Measurements from ENCODE around the gene OSCP1. TPM values are rescaled to one million over a fixed set of nuclear protein-coding genes. Genes with fewer than 3 reads are reported as not detected.

The OSCP1 gene
- total RNA-seq, 1 donor from 2014 or later = 13.9 TPM

- no peaks in the 10 kb centered on the region for H3K36me3 ChIP-seq (ENCODE audit: control insufficient read depth, insufficient read depth, low read length)
- TF ChIP-seq, protein P1, sequence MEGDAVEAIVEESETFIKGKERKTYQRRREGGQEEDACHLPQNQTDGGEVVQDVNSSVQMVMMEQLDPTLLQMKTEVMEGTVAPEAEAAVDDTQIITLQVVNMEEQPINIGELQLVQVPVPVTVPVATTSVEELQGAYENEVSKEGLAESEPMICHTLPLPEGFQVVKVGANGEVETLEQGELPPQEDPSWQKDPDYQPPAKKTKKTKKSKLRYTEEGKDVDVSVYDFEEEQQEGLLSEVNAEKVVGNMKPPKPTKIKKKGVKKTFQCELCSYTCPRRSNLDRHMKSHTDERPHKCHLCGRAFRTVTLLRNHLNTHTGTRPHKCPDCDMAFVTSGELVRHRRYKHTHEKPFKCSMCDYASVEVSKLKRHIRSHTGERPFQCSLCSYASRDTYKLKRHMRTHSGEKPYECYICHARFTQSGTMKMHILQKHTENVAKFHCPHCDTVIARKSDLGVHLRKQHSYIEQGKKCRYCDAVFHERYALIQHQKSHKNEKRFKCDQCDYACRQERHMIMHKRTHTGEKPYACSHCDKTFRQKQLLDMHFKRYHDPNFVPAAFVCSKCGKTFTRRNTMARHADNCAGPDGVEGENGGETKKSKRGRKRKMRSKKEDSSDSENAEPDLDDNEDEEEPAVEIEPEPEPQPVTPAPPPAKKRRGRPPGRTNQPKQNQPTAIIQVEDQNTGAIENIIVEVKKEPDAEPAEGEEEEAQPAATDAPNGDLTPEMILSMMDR (IDR thresholded peaks at IDR 0.05; ENCODE audit: insufficient read depth, low read length, poor library complexity, severe bottlenecking) = no peak
- H3K27me3 ChIP-seq (ENCODE audit: control insufficient read depth, insufficient read depth, low read length) = no peaks in the 10 kb centered on the region
- H3K4me3 ChIP-seq (ENCODE audit: low read depth, low read length) = no peak overlapping the region
- no peak for DNase-seq (ENCODE audit: low read depth)
Observed at GRCh38 chr1:36415661-36416326, 34.5 kb downstream of the OSCP1 start.

DNA sequence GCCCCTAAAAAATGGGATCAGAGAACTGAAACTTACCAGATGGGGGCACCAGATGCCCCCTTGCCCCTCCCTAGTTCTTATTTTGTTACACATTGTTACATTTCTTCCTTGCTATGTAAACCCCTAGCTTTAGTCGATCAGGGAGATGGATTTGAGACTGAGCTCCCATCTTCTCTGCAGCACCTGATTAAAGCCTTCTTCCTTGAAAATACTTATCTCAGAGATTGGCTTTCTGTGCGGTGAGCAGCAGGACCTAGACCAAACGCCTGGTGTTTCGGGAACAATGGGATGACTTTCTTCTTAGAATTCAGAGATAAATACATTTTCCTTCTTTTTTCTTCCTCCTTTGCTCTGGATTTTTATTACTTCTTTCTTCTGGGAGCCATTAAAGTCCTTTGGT lies 35.9 kb downstream of the OSCP1 start:
- no peak overlapping the region for H3K4me3 ChIP-seq (ENCODE audit: low read depth, low read length)
- no peaks in the 10 kb centered on the region for H3K36me3 ChIP-seq (ENCODE audit: control insufficient read depth, insufficient read depth, low read length)
- TF ChIP-seq, protein P1 (IDR thresholded peaks at IDR 0.05; ENCODE audit: insufficient read depth, low read length, poor library complexity, severe bottlenecking) = no peak
- no peak for DNase-seq (ENCODE audit: low read depth)
- no peaks in the 10 kb centered on the region for H3K27me3 ChIP-seq (ENCODE audit: control insufficient read depth, insufficient read depth, low read length)

GRCh38 chr1:36411674-36412648 lies 38.3 kb downstream of the OSCP1 start:
- TF ChIP-seq, protein P1 (IDR thresholded peaks at IDR 0.05; ENCODE audit: insufficient read depth, low read length, poor library complexity, severe bottlenecking) = no peak
- no peaks in the 10 kb centered on the region for H3K36me3 ChIP-seq (ENCODE audit: control insufficient read depth, insufficient read depth, low read length)
- no peaks in the 10 kb centered on the region for H3K27me3 ChIP-seq (ENCODE audit: control insufficient read depth, insufficient read depth, low read length)
- DNase-seq (ENCODE audit: low read depth) = no peak
- H3K4me3 ChIP-seq (ENCODE audit: low read depth, low read length) = no peak overlapping the region

DNA sequence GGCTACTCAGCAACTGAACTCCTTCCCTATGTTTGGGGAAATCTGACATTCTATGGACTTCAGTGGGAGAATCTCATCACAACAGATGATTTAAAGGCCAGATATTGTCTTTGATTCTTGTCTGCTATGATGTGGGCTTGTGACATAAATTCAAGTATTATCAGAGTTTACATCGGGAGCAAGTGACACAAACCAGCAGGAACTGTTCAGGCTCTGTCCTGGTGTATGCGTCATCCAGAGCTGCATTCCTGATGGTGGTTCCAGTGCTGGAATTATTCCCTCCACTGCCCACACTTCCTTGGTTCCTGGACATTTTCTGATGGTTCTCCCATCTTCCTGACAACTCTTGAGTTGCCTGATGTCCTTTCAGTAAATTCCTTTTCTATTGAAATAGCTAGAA lies 41.8 kb downstream of the OSCP1 start:
- no peak overlapping the region for H3K4me3 ChIP-seq (ENCODE audit: low read depth, low read length)
- no peaks in the 10 kb centered on the region for H3K27me3 ChIP-seq (ENCODE audit: control insufficient read depth, insufficient read depth, low read length)
- TF ChIP-seq, protein P1 (IDR thresholded peaks at IDR 0.05; ENCODE audit: insufficient read depth, low read length, poor library complexity, severe bottlenecking) = no peak
- H3K36me3 ChIP-seq (ENCODE audit: control insufficient read depth, insufficient read depth, low read length) = no peaks in the 10 kb centered on the region
- no peak for DNase-seq (ENCODE audit: low read depth)

DNA sequence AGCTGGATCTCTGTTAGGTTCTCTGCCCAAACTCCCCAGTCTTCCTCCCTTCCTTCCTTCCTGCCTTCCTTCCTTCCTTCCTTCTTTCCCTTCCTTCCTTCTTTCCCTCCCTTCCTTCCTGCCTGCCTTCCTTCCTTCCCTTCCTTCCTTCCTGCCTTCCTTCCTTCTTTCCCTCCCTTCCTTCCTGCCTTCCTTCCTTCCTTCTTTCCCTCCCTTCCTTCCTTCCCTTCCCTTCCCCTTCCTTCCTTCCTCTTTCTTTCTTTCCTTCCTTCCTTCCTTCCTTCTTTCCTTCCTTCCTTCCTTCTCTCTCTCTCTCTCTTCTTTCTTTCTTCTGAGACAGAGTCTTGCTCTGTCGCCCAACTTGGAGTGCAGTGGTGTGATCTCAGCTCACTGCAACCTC lies 43.8 kb downstream of the OSCP1 start:
- Histone ChIP-seq H3K4me3 (ENCODE audit: low read depth, low read length) (no peak overlapping the region), H3K36me3 (ENCODE audit: control insufficient read depth, insufficient read depth, low read length) (no peaks in the 10 kb centered on the region), H3K27me3 (ENCODE audit: control insufficient read depth, insufficient read depth, low read length) (no peaks in the 10 kb centered on the region)
- DNase-seq (ENCODE audit: low read depth) = no peak
- TF ChIP-seq, protein P1 (IDR thresholded peaks at IDR 0.05; ENCODE audit: insufficient read depth, low read length, poor library complexity, severe bottlenecking) = no peak

Data from kidney epithelial cell (primary cell).